Endothelial cell of umbilical vein (primary cell): ENCODE measurements around the gene C8B. TPM values are rescaled to one million over a fixed set of nuclear protein-coding genes. Genes with fewer than 3 reads are reported as not detected.

Experiments used
- BruUV-seq: library from RNA; stranded (reverse); fragments of 400-500 nt; replicated peaks from 2 replicates; lab custom pipeline; 2021; lab: Mats Ljungman, UMichigan
- CTCF ChIA-PET: fragments of 300-600, 350-600 bp; sonication (Branson Sonifier 250); formaldehyde crosslinking; loops from one replicate; lab custom pipeline; 2021; ENCODE audit warnings: antibody characterized with exemption, inconsistent platforms; lab: Charles Lee
- POLR2A ChIA-PET: fragments of 300-600, 350-600 bp; sonication (Branson Sonifier 250); formaldehyde crosslinking; loops from one replicate; lab custom pipeline; 2021; ENCODE audit warnings: antibody characterized with exemption, inconsistent platforms; lab: Charles Lee
- DNase-seq: peaks from one replicate; pipeline ENCODE4 v3.0.0-alpha.2; 2011; ENCODE audit warnings: low read depth, low spot score
- FAIRE-seq: peaks from 2 replicates; lab custom pipeline; 2011; peaks lifted over from hg19 to GRCh38; lab: Jason Lieb, UNC
- H2AFZ ChIP-seq: 2 replicates; pipeline ENCODE4 v1.6.0; 2012; ENCODE audit warnings: low read depth, low read length, control low read depth, inconsistent platforms
- H3K27ac ChIP-seq: 2 replicates; pipeline ENCODE4 v1.5.1; 2011; ENCODE audit warnings: low read depth, mild to moderate bottlenecking, control low read depth, low read length, moderate library complexity; ENCODE audit not compliant: insufficient read depth
- H3K27me3 ChIP-seq, 2 experiments: 2 replicates each; pipeline versions ENCODE4 v1.6.0 to v1.6.1; 2011; ENCODE audit warnings: low read length in 2 of 2, mixed read lengths in 1 of 2; ENCODE audit not compliant: control insufficient read depth in 2 of 2, insufficient read depth in 2 of 2
- H3K36me3 ChIP-seq, 2 experiments: 2 replicates in 1 of 2; 3 replicates in 1 of 2; pipeline ENCODE4 v1.5.1; 2011; ENCODE audit warnings: low read length in 2 of 2, mild to moderate bottlenecking in 1 of 2, moderate library complexity in 1 of 2; ENCODE audit not compliant: control insufficient read depth in 2 of 2, insufficient read depth in 2 of 2; ENCODE audit errors: extremely low read depth in 1 of 2
- H3K4me1 ChIP-seq: 3 replicates; pipeline ENCODE4 v1.5.1; 2011; ENCODE audit warnings: mild to moderate bottlenecking, low read length; ENCODE audit not compliant: control insufficient read depth, insufficient read depth; ENCODE audit errors: extremely low read depth
- H3K4me2 ChIP-seq: 2 replicates; pipeline ENCODE4 v1.6.1; 2011; ENCODE audit warnings: low read length, control low read depth, mixed read lengths; ENCODE audit not compliant: insufficient read depth
- H3K4me3 ChIP-seq, 3 experiments: fragments of 200-600 bp in 1 of 3; sonication (generic), shearing (Covaris generic) in 1 of 3; replicated peaks in 1 of 3; 2 replicates each; pipeline ENCODE4 v1.5.1; 2011 to 2016; ENCODE audit warnings: control low read depth in 3 of 3, low read length in 3 of 3, mild to moderate bottlenecking in 2 of 3, inconsistent platforms in 1 of 3, low read depth in 1 of 3, moderate library complexity in 1 of 3; ENCODE audit not compliant: insufficient read depth in 1 of 3
- H3K79me2 ChIP-seq: 2 replicates; pipeline ENCODE4 v1.6.0; 2012; ENCODE audit warnings: low read length, inconsistent platforms; ENCODE audit not compliant: control insufficient read depth, insufficient read depth
- H3K9ac ChIP-seq: replicated peaks from 2 replicates; pipeline ENCODE3; 2011; ENCODE audit warnings: low read length, control low read depth; ENCODE audit not compliant: insufficient read depth; ENCODE audit errors: extremely low read depth
- H3K9me1 ChIP-seq: replicated peaks from 3 replicates; pipeline ENCODE4 v1.6.0; 2011; ENCODE audit warnings: mild to moderate bottlenecking, low read length; ENCODE audit not compliant: control insufficient read depth, insufficient read depth; ENCODE audit errors: extremely low read depth
- H3K9me3 ChIP-seq: replicated peaks from 2 replicates; pipeline ENCODE4 v1.5.1; 2012; ENCODE audit warnings: low read length, inconsistent platforms; ENCODE audit not compliant: control insufficient read depth, insufficient read depth
- H4K20me1 ChIP-seq: replicated peaks from 2 replicates; pipeline ENCODE3; 2011; ENCODE audit warnings: mild to moderate bottlenecking, low read length; ENCODE audit not compliant: control insufficient read depth, insufficient read depth; ENCODE audit errors: extremely low read depth
- EZH2 ChIP-seq: IDR thresholded peaks from 2 replicates; pipeline ENCODE4 v1.6.1; 2012; ENCODE audit warnings: borderline replicate concordance, low read depth, mild to moderate bottlenecking, moderate library complexity, low read length, inconsistent platforms; ENCODE audit not compliant: severe bottlenecking
- FOS ChIP-seq: IDR thresholded peaks from 2 replicates; pipeline ENCODE4 v1.6.1; 2011; ENCODE audit warnings: mild to moderate bottlenecking, low read length, moderate library complexity, borderline replicate concordance; ENCODE audit not compliant: insufficient read depth
- GATA2 ChIP-seq: IDR thresholded peaks from 2 replicates; pipeline ENCODE4 v1.7.0; 2011; ENCODE audit warnings: low read depth, mild to moderate bottlenecking, moderate library complexity, mixed read lengths, low read length; ENCODE audit not compliant: insufficient read length, insufficient read depth
- JUN ChIP-seq: IDR thresholded peaks from 2 replicates; pipeline ENCODE4 v1.6.1; 2011; ENCODE audit warnings: borderline replicate concordance, low read depth; ENCODE audit not compliant: insufficient read length, insufficient read depth
- MAX ChIP-seq: IDR thresholded peaks from 2 replicates; pipeline ENCODE4 v1.6.1; 2011; ENCODE audit not compliant: insufficient read depth, insufficient read length
- MYC ChIP-seq: IDR thresholded peaks from one replicate; pipeline ENCODE4 v1.6.1; 2011; ENCODE audit warnings: mild to moderate bottlenecking, low read depth, low read length
- POLR2A ChIP-seq: IDR thresholded peaks from 2 replicates; pipeline ENCODE4 v1.6.1; 2012; ENCODE audit warnings: low read depth, mild to moderate bottlenecking, control low read depth, low read length
- POLR2AphosphoS5 ChIP-seq: IDR thresholded peaks from 2 replicates; pipeline ENCODE4 v1.6.1; 2012; ENCODE audit warnings: low read depth, mild to moderate bottlenecking, control low read depth, low read length, moderate library complexity; ENCODE audit not compliant: insufficient read depth
- dilution Hi-C: fragments of 300-500 bp; cut with MboI; formaldehyde crosslinking; loops from one replicate; pipeline ENCODE4 v1.15.0; 2019; ENCODE audit warnings: low sequenced_read_pairs; ENCODE audit not compliant: extremely low pct_ligation_motif_present
- intact Hi-C: fragments of 100-400 bp; cut with micrococcal nuclease; formaldehyde crosslinking; loops from one replicate; pipeline ENCODE4 v1.10.0; 2022
- polyA plus RNA-seq, 4 experiments: library from polyadenylated mRNA; depleted of rRNA in 3 of 4; stranded (reverse) in 3 of 4; unstranded in 1 of 4; fragments of >200 nt; gene quantifications; 2 replicates each; pipeline versions ENCODE4 v1.2.1 to v1.2.3, GENCODE V29; 2011 to 2012; ENCODE audit warnings: missing spikeins in 1 of 4
- total RNA-seq: library from RNA; stranded (reverse); gene quantifications from 2 replicates; pipeline ENCODE4 v1.2.3, GENCODE V29; 2021
- TF ChIP-seq, protein P1 (sequence below), 2 donors: IDR thresholded peaks; 1 replicate in 1 of 2; 2 replicates in 1 of 2; pipeline ENCODE4 v1.5.1; 2011; ENCODE audit warnings: low read length in 2 of 2, mild to moderate bottlenecking in 2 of 2, moderate library complexity in 2 of 2, control low read depth in 1 of 2, inconsistent platforms in 1 of 2, low read depth in 1 of 2; ENCODE audit not compliant: insufficient read depth in 1 of 2; ENCODE audit errors: extremely low read depth in 1 of 2

The C8B gene
- total and polyA plus RNA-seq, 2 donors (not counting 3 experiments of a cell fraction or from before 2014, with no cell fraction given): not detected

DNA sequence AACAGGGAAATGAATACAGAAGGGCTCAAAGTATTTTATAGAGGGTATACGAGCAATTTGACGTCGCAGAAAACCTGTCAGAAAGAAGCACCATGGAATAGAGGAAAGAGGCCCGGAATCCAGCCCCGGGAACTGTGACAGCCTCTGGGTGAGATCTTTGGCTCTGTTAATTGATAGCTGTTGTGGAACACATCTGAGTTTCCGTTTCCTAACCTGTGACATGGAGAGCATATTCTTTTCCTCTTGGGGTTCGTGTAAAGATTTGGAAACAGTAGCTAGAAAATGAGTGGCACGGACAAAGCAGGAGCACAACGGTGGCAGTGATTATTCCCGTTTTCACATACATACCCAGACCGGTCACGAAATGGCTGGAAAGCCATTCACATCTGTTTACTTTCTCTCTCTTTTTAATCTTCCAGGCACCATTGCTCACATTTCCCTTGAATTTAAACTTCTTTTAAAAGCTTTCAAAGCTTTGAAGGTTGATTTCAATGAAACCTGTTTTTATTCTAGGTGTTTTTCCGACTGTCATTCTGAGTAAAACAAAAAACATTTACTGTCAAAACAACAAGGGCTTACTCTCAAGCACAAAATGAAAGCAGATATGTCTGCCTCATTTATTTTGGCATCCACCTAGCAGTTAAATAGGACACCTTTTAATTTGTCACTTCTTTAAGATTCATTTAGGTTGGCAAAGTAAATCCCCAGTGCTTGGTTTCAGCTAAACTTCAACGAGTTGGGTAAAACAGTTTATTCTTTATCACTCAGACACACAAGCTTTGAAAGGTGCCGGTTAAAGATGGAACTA lies 26.7 kb upstream of the C8B start:
- Histone ChIP-seq H2AFZ (no peak overlapping the region), H3K4me2 (no peak overlapping the region), H4K20me1 (no peaks in the 10 kb centered on the region), H3K4me3 (no peak overlapping the region), H3K27ac (no peak overlapping the region), H3K79me2 (no peaks in the 10 kb centered on the region), H3K9me1 (no peaks in the 10 kb centered on the region), H3K9ac (no peak overlapping the region), H3K27me3 (no peaks in the 10 kb centered on the region), H3K4me1 (no peaks in the 10 kb centered on the region), H3K9me3 (no peaks in the 10 kb centered on the region), H3K36me3 (no peaks in the 10 kb centered on the region)
- FAIRE-seq: no peak
- no peak for TF ChIP-seq MYC
- TF ChIP-seq POLR2AphosphoS5: no peak
- no peak for TF ChIP-seq MAX
- TF ChIP-seq POLR2A: no peak
- no peak for TF ChIP-seq GATA2
- no peak for TF ChIP-seq FOS
- TF ChIP-seq JUN: no peak
- TF ChIP-seq, protein P1, sequence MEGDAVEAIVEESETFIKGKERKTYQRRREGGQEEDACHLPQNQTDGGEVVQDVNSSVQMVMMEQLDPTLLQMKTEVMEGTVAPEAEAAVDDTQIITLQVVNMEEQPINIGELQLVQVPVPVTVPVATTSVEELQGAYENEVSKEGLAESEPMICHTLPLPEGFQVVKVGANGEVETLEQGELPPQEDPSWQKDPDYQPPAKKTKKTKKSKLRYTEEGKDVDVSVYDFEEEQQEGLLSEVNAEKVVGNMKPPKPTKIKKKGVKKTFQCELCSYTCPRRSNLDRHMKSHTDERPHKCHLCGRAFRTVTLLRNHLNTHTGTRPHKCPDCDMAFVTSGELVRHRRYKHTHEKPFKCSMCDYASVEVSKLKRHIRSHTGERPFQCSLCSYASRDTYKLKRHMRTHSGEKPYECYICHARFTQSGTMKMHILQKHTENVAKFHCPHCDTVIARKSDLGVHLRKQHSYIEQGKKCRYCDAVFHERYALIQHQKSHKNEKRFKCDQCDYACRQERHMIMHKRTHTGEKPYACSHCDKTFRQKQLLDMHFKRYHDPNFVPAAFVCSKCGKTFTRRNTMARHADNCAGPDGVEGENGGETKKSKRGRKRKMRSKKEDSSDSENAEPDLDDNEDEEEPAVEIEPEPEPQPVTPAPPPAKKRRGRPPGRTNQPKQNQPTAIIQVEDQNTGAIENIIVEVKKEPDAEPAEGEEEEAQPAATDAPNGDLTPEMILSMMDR (IDR thresholded peaks at IDR 0.05; ENCODE audit: extremely low read depth in 1 of 2, insufficient read depth in 1 of 2, low read depth in 1 of 2, low read length in 2 of 2): no peak
- TF ChIP-seq EZH2: no peak
- BruUV-seq: no TSS peak
- DNase-seq: no peak
- intact Hi-C loops: no loop called here
- ChIA-PET POLR2A (no interaction called here), CTCF (no interaction called here)
- dilution Hi-C loops: no loop called here
